ENCODE measurements around the gene TSPAN31.

Gene TSPAN31

GRCh38 chr12:57741844-57742738 lies 2.7 kb upstream of the TSPAN31 start:
- TF ChIP-seq CTCF (IDR thresholded peaks at IDR 0.05; ENCODE audit: insufficient read depth, low read depth, low read length, missing control alignments): peak; percentile 67
- peak overlapping the region; percentile 84 for H3K4me3 ChIP-seq (ENCODE audit: low read depth, low read length)
- peak; percentile 87 for DNase-seq (ENCODE audit: low read depth)

- no peak for DNase-seq (ENCODE audit: low read depth)
- H3K4me3 ChIP-seq (ENCODE audit: low read depth, low read length): peak overlapping the region; percentile 77; the same call in 1 of the 2 replicates
- no peak for TF ChIP-seq CTCF (IDR thresholded peaks at IDR 0.05; ENCODE audit: insufficient read depth, low read depth, low read length, missing control alignments)
Observed at GRCh38 chr12:57743769-57744168, 1.1 kb upstream of the TSPAN31 start.

DNA sequence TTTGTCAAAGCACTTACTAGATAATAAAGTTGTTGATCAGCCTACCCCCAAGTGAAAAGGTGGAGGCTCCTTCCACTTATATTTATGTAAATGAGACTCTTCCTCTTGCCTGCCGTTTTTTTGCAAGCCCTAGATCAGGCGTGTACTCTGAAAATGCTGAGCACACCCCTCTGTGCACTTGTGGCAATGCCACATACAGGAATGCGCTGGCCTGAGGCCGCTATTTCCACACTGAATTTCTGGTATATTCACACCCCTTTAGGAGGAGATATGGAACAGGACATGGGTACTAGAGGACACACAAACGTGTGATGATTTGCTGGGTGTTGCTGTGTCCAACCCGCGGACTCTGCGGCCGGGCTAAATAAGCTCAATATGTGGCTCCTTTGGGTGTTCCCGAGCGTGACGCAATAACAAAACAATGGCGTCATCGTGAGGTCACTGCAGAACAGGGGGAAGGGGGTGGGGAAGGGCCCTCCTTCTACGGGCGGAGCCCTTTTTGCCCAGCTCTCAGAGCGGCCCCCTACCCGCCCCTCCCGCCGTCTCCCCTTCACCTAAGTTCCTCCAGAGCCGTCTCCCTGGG lies 554 bp upstream of the TSPAN31 start:
- DNase-seq (ENCODE audit: low read depth): peak; percentile 75
- peak overlapping the region; percentile 77 for H3K4me3 ChIP-seq (ENCODE audit: low read depth, low read length)
- TF ChIP-seq CTCF (IDR thresholded peaks at IDR 0.05; ENCODE audit: insufficient read depth, low read depth, low read length, missing control alignments): no peak

- TF ChIP-seq CTCF (IDR thresholded peaks at IDR 0.05; ENCODE audit: insufficient read depth, low read depth, low read length, missing control alignments): no peak
- DNase-seq (ENCODE audit: low read depth): no peak
- peak overlapping the region; percentile 77 for H3K4me3 ChIP-seq (ENCODE audit: low read depth, low read length)
Observed at GRCh38 chr12:57745485-57745881, 644 bp downstream of the TSPAN31 start.

DNA sequence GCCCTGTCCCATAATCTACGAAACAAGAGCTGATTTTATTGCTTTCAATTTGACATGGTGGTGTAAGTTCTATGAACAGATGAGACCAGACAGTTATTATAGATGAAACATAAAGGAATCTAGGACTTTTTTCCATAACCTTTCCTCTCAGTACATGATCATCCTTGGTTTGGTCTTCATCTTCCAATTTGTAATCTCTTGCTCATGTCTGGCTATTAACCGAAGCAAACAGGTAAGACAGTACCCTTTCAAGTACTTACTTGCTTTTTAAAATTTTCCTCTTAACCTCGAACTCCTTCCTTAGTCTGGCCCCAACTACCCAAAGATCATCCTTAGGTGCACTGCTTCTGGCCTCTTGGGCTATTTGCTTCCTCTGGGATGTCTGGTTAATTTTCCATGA lies 1.2 kb downstream of the TSPAN31 start:
- no peak for DNase-seq (ENCODE audit: low read depth)

GRCh38 chr12:57749061-57749460 lies 4.2 kb downstream of the TSPAN31 start:
- H3K4me3 ChIP-seq (ENCODE audit: low read depth, low read length): no peak overlapping the region
- TF ChIP-seq CTCF (IDR thresholded peaks at IDR 0.05; ENCODE audit: insufficient read depth, low read depth, low read length, missing control alignments): no peak
- no peak for DNase-seq (ENCODE audit: low read depth)

More for the DNA sequence above, 1.2 kb downstream of the TSPAN31 start:
- TF ChIP-seq CTCF (IDR thresholded peaks at IDR 0.05; ENCODE audit: insufficient read depth, low read depth, low read length, missing control alignments): no peak
- H3K4me3 ChIP-seq (ENCODE audit: low read depth, low read length): peak overlapping the region; percentile 77
